ENCODE data around the gene ITIH2. TPM values are rescaled to one million over a fixed set of nuclear protein-coding genes. Genes with fewer than 3 reads are reported as not detected.
"Not testable (repeated sequence)": the region's sequence is repeated elsewhere in the genome, so short reads cannot be mapped to it uniquely, and the experiment has no call there.

The ITIH2 gene
- total RNA-seq, 2 donors from 2014 or later = not detected

GRCh38 chr10:7768417-7768816, 65.3 kb downstream of the ITIH2 start:
- Histone ChIP-seq H3K36me3 (replicated peaks in 1 of 2; ENCODE audit: insufficient read depth in 1 of 2, low read depth in 2 of 2) (peaks cover 3 to 16% of the 10 kb centered on the region in 2 donors), H3K27ac (no peak overlapping the region), H3K4me1 (peaks cover 6% of the 10 kb centered on the region), H3K9me3 (no peaks in the 10 kb centered on the region), H3K4me3 (no peak overlapping the region), H3K27me3 (no peaks in the 10 kb centered on the region)
- ATAC-seq (no peak), DNase-seq (no peak)
- 91 to 96% methylated on average over 7 of the region's 7 CpGs for WGBS, 2 donors
- intact Hi-C loops (cut with DNase I) = no loop called here
- TF ChIP-seq POLR2A (IDR thresholded peaks at IDR 0.05) (no peak), CTCF (IDR thresholded peaks at IDR 0.05) (no peak)

DNA sequence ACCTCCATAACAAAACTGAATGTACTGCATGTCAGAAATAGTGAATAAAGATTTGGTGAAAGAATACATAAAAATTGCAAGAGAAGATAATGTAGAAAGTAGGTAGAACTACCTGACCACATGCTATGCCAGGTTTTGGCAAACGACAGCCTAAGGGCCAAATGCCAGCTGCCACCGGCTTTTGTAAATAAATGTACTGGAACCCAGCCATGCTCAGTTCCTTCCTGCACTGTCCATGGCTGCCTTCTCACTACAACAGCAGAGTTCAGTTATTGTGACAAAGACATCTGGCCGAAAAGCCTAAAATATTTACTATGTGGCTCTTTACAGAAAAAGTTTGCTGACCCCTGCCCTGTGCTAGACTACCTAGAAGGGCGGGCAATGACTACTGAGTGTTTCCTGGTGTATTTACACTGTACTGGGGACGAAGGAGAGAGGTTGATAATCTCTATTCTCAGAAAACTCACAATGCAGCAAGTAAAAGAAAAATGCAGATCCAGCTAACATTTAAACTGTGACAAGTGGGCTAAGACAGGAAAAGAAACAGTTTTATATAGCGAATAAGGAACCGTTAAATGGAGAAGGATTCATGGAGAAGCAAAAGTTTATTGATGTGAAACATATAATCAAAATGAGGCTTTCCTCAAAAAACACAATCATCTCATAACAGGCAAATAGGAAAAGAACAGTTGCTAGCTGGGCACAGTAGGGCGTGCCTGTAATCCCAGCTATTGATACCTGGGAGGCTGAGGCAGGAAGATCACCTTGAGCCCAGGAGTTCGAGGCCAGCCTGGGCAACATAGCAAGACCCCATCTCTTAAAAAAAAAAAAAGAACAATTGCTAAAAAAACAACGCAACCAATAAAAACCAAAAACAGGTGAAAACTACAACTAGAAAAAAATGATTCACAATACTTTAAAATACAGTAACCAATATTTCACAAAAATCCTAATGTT, 71.0 kb downstream of the ITIH2 start:
- H3K27ac ChIP-seq = peak overlapping the region in 3 of 4 donors; percentile 26 to 66 (median 55)
- intact Hi-C loops (cut with DNase I) = no loop called here
- H3K27me3 ChIP-seq = no peaks in the 10 kb centered on the region
- peak; percentile 87 to 95 (median 92) for DNase-seq
- H3K4me1 ChIP-seq = peaks cover 17% of the 10 kb centered on the region
- TF ChIP-seq POLR2A (IDR thresholded peaks at IDR 0.05) (no peak), CTCF (IDR thresholded peaks at IDR 0.05) (no peak)
- no peaks in the 10 kb centered on the region for H3K9me3 ChIP-seq
- 33 to 34% methylated on average over 10 of the region's 10 CpGs for WGBS, 2 donors
- H3K4me3 ChIP-seq = no peak overlapping the region
- peaks cover 7 to 14% of the 10 kb centered on the region in 2 donors for H3K36me3 ChIP-seq (replicated peaks in 1 of 2; ENCODE audit: insufficient read depth in 1 of 2, low read depth in 2 of 2)
- peak; percentile 91 for ATAC-seq

DNA sequence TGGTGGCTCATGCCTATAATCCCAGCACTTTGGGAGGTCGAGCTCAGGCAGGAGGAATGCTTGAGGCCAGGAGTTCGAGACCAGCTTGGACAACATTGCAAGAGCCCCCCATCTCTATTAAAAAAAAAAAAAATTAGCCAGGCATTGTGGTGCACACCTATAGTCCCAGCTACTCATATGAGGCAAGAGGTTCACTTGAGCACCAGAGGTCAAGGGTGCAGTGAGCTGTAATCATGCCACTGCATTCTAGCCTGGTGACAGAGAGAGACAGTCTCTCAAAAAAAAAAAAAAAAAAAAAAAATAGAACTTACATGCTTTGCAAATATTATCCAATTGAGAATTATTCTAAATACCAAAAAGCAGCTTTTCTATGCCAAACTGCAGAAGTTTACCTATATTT, 73.7 kb downstream of the ITIH2 start:
- intact Hi-C loops (cut with DNase I) = no loop called here
- no peak for TF ChIP-seq CTCF (IDR thresholded peaks at IDR 0.05)
- no peak for TF ChIP-seq POLR2A (IDR thresholded peaks at IDR 0.05)
- H3K9me3 ChIP-seq = no peaks in the 10 kb centered on the region
- WGBS, 2 donors = 91 to 94% methylated on average over 2 of the region's 2 CpGs
- peaks cover 7 to 16% of the 10 kb centered on the region in 2 donors for H3K36me3 ChIP-seq (replicated peaks in 1 of 2; ENCODE audit: insufficient read depth in 1 of 2, low read depth in 2 of 2)
- DNase-seq (no peak), ATAC-seq (no peak)
- H3K4me3 ChIP-seq = no peak overlapping the region
- no peak overlapping the region for H3K27ac ChIP-seq
- no peaks in the 10 kb centered on the region for H3K27me3 ChIP-seq
- peaks cover 17% of the 10 kb centered on the region for H3K4me1 ChIP-seq

DNA sequence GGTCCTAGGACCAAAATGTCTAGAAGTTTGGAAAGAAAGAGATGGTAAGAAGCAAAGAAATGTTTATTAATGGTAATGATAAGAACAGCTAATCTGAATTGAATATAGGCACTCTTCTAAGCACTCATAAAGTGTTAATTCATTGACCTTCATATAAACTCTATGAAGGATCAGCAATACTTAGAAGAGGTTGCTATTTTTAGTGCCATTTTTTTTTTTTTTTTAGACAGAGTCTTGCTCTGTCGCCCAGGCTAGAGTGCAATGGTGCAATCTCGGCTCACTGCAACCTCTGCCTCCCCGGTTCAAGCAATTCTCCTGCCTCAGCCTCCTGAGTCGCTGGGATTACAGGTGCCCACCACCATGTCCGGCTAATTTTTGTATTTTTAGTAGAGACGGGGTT, 79.1 kb downstream of the ITIH2 start:
- H3K9me3 ChIP-seq; DNase-seq; ATAC-seq; H3K4me3 ChIP-seq; intact Hi-C loops (cut with DNase I); H3K27ac ChIP-seq; H3K27me3 ChIP-seq: not testable (repeated sequence)
- WGBS, 2 donors = 78 to 81% methylated on average over 6 of the region's 6 CpGs
- Histone ChIP-seq H3K36me3 (replicated peaks in 1 of 2; ENCODE audit: insufficient read depth in 1 of 2, low read depth in 2 of 2) (peaks cover 7 to 13% of the 10 kb centered on the region in 2 donors), H3K4me1 (peaks cover 24% of the 10 kb centered on the region)

GRCh38 chr10:7786430-7786829, 83.3 kb downstream of the ITIH2 start:
- WGBS, 2 donors = 67 to 90% methylated on average over 3 of the region's 3 CpGs
- no peak overlapping the region for H3K27ac ChIP-seq
- no peak overlapping the region for H3K4me3 ChIP-seq
- ATAC-seq (no peak), DNase-seq (no peak)
- no peaks in the 10 kb centered on the region for H3K36me3 ChIP-seq (replicated peaks in 1 of 2; ENCODE audit: insufficient read depth in 1 of 2, low read depth in 2 of 2)
- no peaks in the 10 kb centered on the region for H3K9me3 ChIP-seq
- intact Hi-C loops (cut with DNase I) = no loop called here
- no peak for TF ChIP-seq CTCF (IDR thresholded peaks at IDR 0.05)
- no peaks in the 10 kb centered on the region for H3K27me3 ChIP-seq
- H3K4me1 ChIP-seq = peaks cover 46% of the 10 kb centered on the region
